ENCODE measurements around the gene LAMTOR2.
A peak's percentile ranks its signal among the peaks of the same experiment; 100 is the strongest.

- TF ChIP-seq POLR2A (IDR thresholded peaks at IDR 0.05) (peak in 1 of 3 donors; percentile 21), CTCF (IDR thresholded peaks at IDR 0.05) (no peak)
Observed at GRCh38 chr1:156086256-156086662, 31.7 kb downstream of the LAMTOR2 start.
